Activated effector memory CD4-positive, alpha-beta T cell treated with Interleukin-2 at 50 U/mL for 16 hours (primary cell): ENCODE measurements around the gene C17orf58.
"Not testable (repeated sequence)": the region's sequence is repeated elsewhere in the genome, so short reads cannot be mapped to it uniquely, and the experiment has no call there.

Experiments used
- DNase-seq: peaks from one replicate; pipeline ENCODE4 v3.0.0-alpha.2; 2020

Gene C17orf58

GRCh38 chr17:67996301-67997171 is at the start of gene C17orf58:
TSS of gene C17orf58 (minus strand) at chr17:67996469. CDS start at chr17:67996198, 271 bp downstream.
- not testable (repeated sequence) for DNase-seq

DNA sequence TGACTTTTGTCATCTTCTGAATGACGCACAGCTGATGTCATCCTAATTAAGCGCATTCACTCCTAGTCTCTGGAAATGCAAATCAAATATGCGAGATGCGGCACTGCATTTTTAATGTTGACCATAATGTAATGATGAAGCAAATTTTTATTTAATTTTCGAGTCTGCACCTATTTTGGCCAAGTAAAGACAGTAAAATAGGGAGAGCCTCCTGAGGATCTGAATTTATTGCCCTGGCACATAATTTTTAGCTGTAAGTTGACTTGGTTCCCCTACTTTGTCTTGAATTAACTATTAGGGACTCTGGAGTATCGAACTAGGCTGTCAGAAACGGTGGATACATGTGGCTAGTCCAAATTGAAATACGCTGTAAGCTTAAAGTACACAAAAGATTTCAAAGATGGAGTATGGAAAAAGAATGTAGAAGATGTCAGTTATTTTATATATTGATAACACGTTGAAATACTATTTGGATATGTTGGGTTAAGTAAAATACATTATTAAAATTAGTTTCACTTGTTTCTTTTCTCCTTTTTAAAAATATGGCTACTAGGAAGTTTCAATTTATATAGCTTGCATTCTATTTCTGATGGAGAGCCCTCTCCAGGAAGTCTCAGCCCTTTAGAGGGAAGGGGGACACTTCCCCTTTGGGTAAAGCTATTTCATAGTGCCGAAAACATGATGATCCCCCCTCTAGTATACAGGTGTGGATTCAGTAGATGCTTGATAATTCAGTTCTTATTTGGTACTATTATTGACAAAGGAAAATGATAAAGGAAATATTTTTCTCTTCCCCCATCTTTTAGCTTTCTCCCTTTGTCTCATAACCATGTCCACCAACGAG is 40.3 kb upstream of the C17orf58 start:
- DNase-seq: no peak

- DNase-seq: peak; percentile 86
These were observed 39.4 kb upstream of the C17orf58 start, which contains the start of gene KPNA2 for GRCh38 chr17:68035523-68036303. TSS of gene KPNA2 (plus strand) at chr17:68035735. CDS start at chr17:68037133, 1,398 bp downstream.

GRCh38 chr17:68035131-68035522 is 38.9 kb upstream of the C17orf58 start:
- peak; percentile 83 for DNase-seq

DNA sequence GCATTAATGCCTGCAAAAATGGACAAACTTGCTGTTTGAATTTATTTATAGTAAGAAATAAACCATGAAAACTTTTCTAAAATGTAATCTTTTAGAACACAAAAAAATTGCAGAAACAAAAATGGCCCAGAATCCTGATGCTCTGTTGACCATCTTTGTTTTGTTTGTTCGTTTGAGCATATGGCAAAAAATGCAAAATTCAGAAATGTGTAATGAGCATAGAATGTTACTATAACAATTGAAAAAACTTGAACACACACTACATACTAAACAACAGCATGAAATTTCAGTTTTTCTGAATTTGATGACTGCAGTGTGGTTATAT is 38.1 kb upstream of the C17orf58 start:
- DNase-seq: no peak

- DNase-seq: no peak
These were observed 37.6 kb upstream of the C17orf58 start for GRCh38 chr17:68033636-68034451.

GRCh38 chr17:68029512-68030215 is 33.4 kb upstream of the C17orf58 start:
- no peak for DNase-seq

DNA sequence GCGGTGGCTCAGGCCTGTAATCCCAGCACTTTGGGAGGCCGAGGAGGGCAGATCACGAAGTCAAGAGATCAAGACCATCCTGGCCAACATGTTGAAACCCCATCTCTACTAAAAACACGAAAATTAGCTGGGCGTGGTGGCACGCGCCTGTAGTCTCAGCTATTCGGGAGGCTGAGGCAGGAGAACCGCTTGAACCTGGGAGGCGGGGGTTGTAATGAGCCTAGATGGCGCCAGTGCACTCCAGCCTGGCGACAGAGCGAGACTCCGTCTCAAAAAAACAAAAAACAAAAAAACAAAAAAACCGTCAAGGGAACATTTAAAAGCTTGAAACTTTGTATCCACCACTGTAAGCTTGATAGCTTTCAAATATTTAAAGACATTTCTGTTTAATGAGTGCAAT is 26.3 kb upstream of the C17orf58 start:
- DNase-seq: not testable (repeated sequence)

DNA sequence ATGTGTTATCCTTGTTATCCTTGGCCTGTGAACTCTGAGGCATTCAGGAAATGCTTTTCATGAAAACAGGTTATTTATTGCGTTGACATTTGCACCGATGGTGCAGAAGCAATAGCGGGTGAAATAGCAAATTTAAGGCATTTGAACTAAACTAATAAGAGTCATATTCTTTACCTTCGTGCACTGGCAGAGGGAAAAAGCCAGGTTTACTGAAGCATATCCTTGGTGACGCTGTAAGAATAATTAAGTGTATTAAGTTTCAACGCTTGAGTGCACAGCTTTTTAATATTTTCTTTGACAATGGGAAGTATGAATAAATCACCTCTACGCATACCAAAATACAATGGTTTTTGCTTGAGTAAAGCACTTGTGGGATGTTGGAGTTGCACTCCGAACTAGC is 25.7 kb upstream of the C17orf58 start:
- no peak for DNase-seq

DNA sequence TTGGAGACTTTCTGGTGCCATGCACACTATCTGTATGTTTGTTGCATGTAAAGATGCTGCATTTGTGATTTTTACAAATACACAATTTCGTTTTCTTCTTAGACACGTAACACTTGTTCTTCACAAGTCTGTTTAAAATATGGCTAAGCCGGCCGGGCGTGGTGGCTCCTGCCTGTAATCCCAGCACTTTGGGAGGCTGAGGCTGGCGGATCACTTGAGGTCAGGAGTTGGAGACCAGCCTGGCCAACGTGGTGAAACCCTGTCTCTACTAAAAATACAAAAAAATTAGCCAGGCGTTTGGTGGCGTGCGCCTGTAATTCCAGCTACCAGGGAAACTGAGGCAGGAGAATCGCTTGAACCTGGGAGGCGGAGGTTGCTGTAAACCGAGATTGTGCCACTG is 24.5 kb upstream of the C17orf58 start:
- not testable (repeated sequence) for DNase-seq

DNA sequence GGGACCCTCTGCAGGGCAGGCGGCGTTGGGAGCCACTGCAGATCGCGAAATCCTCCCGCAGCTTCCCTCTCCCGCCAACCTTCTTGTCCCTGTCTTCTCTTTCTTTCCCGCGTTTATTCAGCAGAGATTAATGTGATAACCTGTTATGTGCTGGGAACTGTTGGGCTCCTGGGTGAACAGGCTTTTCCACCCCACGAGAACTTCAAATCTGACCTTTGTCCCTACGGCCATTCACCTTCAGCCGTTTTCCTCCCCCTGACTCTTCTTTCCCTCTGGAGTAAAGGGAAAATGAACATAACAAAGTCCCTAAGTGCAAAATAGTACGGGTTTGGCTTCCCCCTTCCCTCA is 24.1 kb upstream of the C17orf58 start:
- DNase-seq: no peak

DNA sequence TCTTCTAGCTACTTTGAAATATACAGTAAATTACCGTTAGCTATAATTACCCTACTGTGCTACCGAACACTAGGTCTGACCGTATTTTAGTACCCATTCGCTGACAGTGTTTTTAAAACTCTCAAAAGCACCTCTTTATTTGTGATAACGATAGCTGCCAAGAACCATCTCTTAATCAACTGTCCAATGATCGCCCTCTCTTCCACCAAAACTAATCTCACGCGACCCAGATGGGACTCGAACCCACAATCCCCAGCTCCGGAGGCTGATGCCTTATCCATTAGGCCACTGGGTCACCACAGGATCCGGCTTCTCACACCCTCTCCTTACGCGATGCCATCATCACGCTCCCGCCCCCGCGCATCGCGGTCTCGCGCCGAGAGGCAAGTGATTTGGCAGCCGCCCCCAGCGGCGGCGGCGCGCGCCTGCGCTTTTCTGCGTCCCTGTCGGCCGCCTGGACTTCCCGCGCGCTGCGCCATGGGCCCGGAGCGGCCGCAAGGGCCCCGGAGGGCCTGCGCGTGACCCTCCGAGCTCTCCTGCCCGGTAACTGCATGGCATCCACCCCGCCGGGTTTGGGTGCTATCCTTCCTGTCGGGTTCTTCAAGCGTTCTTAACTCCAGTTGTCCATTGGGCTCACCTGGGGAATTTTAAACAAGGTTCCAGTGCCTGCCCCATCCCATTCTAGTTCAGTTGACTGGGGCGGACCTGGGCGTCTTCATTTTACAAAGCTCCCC is 23.6 kb upstream of the C17orf58 start:
- DNase-seq: peak; percentile 96

DNA sequence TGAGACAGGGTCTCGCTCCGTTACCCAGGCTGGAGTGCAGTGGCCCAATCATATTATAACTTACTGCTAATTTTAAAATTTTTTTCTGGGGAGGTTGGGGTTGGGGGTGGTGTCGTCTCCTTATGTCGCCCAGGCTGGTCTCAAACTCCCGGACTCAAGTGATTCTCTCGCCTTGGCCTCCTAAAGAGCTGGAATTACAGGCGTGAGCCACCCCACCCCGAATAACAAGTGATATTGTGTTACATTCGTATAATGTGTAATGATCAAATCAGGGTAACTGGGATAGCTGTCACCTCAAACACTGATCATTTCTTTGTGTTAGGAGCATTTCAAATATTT is 23.0 kb upstream of the C17orf58 start:
- DNase-seq: no peak

DNA sequence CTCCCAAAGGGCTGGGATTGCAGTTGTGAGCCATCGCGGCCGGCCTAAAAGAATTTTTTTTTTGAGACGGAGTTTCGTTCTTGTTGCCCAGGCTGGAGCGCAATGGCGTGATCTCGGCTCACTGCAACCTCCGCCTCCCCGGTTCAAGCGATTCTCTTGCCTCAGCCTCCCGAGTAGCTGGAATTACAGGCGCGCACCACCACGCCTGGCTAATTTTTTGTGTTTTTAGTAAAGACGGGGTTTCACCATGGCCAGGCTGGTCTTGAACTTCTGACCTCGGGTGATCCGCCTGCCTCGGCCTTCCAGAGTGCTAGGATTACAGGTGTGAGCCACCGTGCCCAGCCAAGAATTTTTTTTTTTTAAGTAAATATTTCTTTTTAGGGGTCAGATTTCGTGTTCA is 22.2 kb upstream of the C17orf58 start:
- DNase-seq: not testable (repeated sequence)

- DNase-seq: no peak
These were observed 20.6 kb upstream of the C17orf58 start for GRCh38 chr17:68016838-68017237.

- DNase-seq: no peak
These were observed 18.9 kb upstream of the C17orf58 start for GRCh38 chr17:68015081-68015723.

DNA sequence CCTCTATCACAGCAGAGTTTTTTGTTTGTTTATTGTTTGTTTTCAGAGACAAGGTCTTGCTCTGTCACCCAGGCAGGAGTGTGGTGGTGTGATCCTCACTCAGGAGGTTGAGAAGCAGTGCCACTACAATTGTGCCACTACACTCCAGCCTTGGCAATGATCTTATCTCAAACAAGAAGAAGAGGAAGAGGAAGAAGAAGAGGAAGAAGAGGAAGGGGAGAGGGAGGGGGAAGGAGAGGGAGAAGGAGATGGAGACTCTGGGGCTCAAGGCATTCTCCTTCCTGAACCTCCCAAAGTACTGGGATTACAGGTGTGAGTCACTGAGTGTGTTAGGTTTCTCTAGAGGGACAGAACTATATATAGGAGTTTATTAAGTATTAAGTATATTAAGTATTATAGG is 17.1 kb upstream of the C17orf58 start:
- no peak for DNase-seq

GRCh38 chr17:68011199-68011665 is 15.0 kb upstream of the C17orf58 start:
- peak; percentile 41 for DNase-seq

DNA sequence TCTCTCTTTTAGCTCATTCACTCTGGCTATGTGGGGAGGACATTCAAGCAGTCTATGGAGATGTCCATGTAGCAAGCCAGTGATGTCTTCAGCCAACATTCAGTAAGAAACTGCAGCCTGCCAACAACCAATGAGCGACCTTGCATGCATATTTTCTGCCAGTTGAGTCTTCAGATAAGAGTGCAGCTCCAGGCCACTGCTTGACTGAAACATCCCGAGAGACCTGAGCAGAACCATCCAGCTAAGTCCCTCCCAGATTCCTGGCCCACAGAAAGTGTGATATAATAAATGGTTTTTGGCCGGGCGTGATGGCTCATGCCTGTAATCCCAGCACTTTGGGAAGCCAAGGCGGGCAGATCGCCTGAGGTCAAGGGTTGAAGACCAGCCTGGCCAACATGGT is 10.5 kb upstream of the C17orf58 start:
- DNase-seq: no peak

GRCh38 chr17:68004201-68004600 is 7.9 kb upstream of the C17orf58 start:
- no peak for DNase-seq
